ENCODE measurements around the gene KDM5A. TPM values are rescaled to one million over a fixed set of nuclear protein-coding genes. Genes with fewer than 3 reads are reported as not detected.

KDM5A gene
- total RNA-seq, 4 donors from 2014 or later = 18.1 to 43.5 (median 25.5) TPM

DNA sequence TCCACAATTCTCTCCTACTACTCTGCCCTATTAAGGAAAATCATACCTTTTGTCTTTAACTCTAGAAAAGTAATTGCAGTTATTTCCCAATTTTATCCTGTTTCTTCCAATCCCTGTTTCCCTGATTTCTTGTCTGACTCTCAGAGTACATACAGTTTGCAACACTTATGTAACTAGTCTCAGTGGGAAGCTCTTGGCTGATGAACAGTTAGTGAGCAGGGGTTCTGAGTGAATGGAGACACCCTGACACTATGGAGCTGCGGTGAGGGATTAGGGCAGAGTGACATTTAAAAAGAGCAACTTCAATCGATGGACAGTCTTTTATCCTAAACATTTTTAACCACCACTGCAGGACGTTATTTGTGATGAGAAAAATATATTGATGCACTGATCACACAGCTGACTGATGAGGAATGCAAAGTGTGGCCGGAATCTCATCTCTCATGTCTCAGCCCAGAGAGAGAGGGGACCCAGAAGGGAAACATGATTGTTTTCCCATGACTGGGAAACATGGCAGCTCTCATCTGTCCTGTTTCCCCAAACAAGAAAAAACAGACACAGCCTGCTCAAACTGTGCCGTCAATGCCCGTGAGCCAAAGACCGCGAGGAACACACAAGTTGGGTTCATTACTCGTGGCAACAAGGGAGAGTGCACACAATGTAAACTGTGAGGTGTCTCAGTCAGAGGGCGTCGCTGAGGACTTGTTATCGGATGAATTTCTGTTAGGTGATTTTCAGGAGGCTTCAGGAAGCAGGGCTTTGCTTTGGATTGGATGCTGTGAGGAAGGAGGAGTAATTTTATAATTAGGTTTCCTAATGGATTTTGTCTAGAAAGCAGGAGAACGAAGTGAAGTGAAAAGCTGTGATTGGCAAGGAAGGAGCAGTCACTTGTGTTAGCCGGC lies 121.3 kb downstream of the KDM5A start:
- no peaks in the 10 kb centered on the region for H3K9me3 ChIP-seq
- H3K36me3 ChIP-seq = no peaks in the 10 kb centered on the region
- in situ Hi-C loops (cut with MboI; ENCODE audit: low sequenced_read_pairs in 4 of 4) (no loop called here), intact Hi-C loops (cut with DNase I; ENCODE audit: low total_unique reads) (no loop called here)
- no peak for DNase-seq
- no peak for ATAC-seq
- TF ChIP-seq CTCF (IDR thresholded peaks at IDR 0.05 in 4 of 5, conservative IDR thresholded peaks at IDR 0.05 in 1 of 5) (no peak), POLR2A (IDR thresholded peaks at IDR 0.05) (no peak)
- H3K4me1 ChIP-seq = no peaks in the 10 kb centered on the region
- no peak overlapping the region for H3K27ac ChIP-seq
- no peak overlapping the region for H3K4me3 ChIP-seq
- H3K27me3 ChIP-seq = peaks cover 0 to 4% (median 0%) of the 10 kb centered on the region in 3 donors

- Histone ChIP-seq H3K4me1 (no peaks in the 10 kb centered on the region), H3K27me3 (peaks cover 0 to 6% (median 0%) of the 10 kb centered on the region in 3 donors), H3K36me3 (no peaks in the 10 kb centered on the region), H3K9me3 (no peaks in the 10 kb centered on the region), H3K27ac (no peak overlapping the region), H3K4me3 (no peak overlapping the region)
- DNase-seq (no peak), ATAC-seq (no peak)
- in situ Hi-C loops (cut with MboI; ENCODE audit: low sequenced_read_pairs in 4 of 4) = no loop called here
- no peak for TF ChIP-seq CTCF (IDR thresholded peaks at IDR 0.05 in 4 of 5, conservative IDR thresholded peaks at IDR 0.05 in 1 of 5)
- TF ChIP-seq POLR2A (IDR thresholded peaks at IDR 0.05) = no peak
- intact Hi-C loops (cut with DNase I; ENCODE audit: low total_unique reads) = no loop called here
Observed at GRCh38 chr12:265096-265495, 124.0 kb downstream of the KDM5A start.

DNA sequence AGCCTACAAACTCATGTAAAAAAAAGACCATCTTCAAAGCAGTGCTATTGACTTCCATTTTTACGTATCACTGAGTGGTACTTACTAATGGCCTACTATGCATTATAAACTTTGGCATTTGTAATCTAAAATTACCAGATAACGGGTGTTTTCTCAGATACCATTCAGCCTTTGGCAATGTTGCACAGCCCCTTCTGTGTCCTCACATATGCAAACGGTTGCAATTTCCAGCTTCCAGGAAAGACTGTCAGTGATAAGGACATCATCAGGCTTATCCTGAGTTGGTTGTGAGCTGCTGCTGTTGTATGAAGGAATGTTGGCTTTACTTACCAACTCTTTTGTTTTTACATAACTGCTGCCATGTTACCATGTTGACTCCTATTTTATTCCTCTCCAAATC lies 124.9 kb downstream of the KDM5A start:
- ATAC-seq (no peak), DNase-seq (no peak)
- Histone ChIP-seq H3K4me3 (no peak overlapping the region), H3K27me3 (peaks cover 0 to 9% (median 0%) of the 10 kb centered on the region in 3 donors), H3K27ac (no peak overlapping the region), H3K4me1 (no peaks in the 10 kb centered on the region), H3K9me3 (no peaks in the 10 kb centered on the region), H3K36me3 (no peaks in the 10 kb centered on the region)
- TF ChIP-seq POLR2A (IDR thresholded peaks at IDR 0.05) (no peak), CTCF (IDR thresholded peaks at IDR 0.05 in 4 of 5, conservative IDR thresholded peaks at IDR 0.05 in 1 of 5) (no peak)
- intact Hi-C loops (cut with DNase I; ENCODE audit: low total_unique reads) (no loop called here), in situ Hi-C loops (cut with MboI; ENCODE audit: low sequenced_read_pairs in 4 of 4) (no loop called here)

DNA sequence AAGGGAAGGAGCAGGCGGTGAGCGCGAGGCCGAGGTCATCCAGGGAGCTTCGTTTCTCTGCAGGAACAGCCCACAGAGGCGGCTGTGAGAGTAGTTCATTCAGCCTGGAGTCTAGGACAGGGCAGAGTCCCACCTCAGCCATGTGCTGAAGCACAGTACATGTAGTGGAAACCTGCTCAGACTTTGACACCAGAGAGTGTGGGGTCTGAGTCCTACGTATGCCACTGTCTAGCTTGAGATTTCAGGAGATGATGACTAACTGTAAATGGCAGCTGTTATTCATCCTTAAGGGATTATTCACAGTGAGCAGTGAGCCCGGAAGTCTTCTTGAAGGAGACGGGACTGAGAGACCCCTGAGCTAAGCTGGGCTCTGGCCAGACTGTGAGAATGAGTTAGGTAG lies 125.5 kb downstream of the KDM5A start:
- Histone ChIP-seq H3K27me3 (peaks cover 0 to 11% (median 0%) of the 10 kb centered on the region in 3 donors), H3K36me3 (no peaks in the 10 kb centered on the region), H3K9me3 (no peaks in the 10 kb centered on the region), H3K27ac (no peak overlapping the region), H3K4me3 (no peak overlapping the region), H3K4me1 (no peaks in the 10 kb centered on the region)
- ATAC-seq (no peak), DNase-seq (no peak)
- in situ Hi-C loops (cut with MboI; ENCODE audit: low sequenced_read_pairs in 4 of 4) (no loop called here), intact Hi-C loops (cut with DNase I; ENCODE audit: low total_unique reads) (no loop called here)
- TF ChIP-seq POLR2A (IDR thresholded peaks at IDR 0.05) (no peak), CTCF (IDR thresholded peaks at IDR 0.05 in 4 of 5, conservative IDR thresholded peaks at IDR 0.05 in 1 of 5) (no peak)
